Transverse colon (tissue), 4 donors: ENCODE results near the gene PIK3IP1. TPM values are rescaled to one million over a fixed set of nuclear protein-coding genes. Genes with fewer than 3 reads are reported as not detected.
A peak's percentile ranks its signal among the peaks of the same experiment; 100 is the strongest.

Experiments used
- DNase-seq: peaks from one replicate; pipeline ENCODE4 v3.0.0-alpha.2; 2019
- H3K27ac ChIP-seq, 4 donors: fragments of 200-600 bp; sonication (generic); 2 replicates each; pipeline ENCODE4 v1.5.1; 2016 to 2018; ENCODE audit warnings: inconsistent platforms in 4 of 4
- H3K27me3 ChIP-seq: fragments of 200-600 bp; sonication (generic); 2 replicates; pipeline ENCODE4 v1.5.1; 2017; ENCODE audit warnings: inconsistent platforms
- H3K36me3 ChIP-seq, 4 donors: fragments of 200-600 bp; sonication (generic); 2 replicates each; pipeline ENCODE4 v1.5.1; 2017 to 2019; ENCODE audit warnings: inconsistent platforms in 4 of 4
- H3K4me1 ChIP-seq, 4 donors: fragments of 200-600 bp; sonication (generic); 2 replicates each; pipeline ENCODE4 v1.5.1; 2017 to 2020; ENCODE audit warnings: inconsistent platforms in 4 of 4
- H3K4me3 ChIP-seq, 4 donors: fragments of 200-600 bp; sonication (generic); 1 replicate in 1 of 4; 2 replicates in 3 of 4; pipeline versions ENCODE4 v1.5.1 to v1.6.1; 2017 to 2019; ENCODE audit warnings: inconsistent platforms in 4 of 4
- H3K9me3 ChIP-seq, 2 donors: fragments of 200-600 bp; sonication (generic); 2 replicates each; pipeline ENCODE4 v1.5.1; 2017 to 2019; ENCODE audit warnings: inconsistent platforms in 2 of 2
- EP300 ChIP-seq: sonication (generic); formaldehyde crosslinking; IDR thresholded peaks from one replicate; pipeline ENCODE4 v1.6.1; 2017; ENCODE audit warnings: antibody characterized with exemption, low read depth
- POLR2A ChIP-seq: fragments of 450-650 bp; IDR thresholded peaks from one replicate; pipeline ENCODE4 v1.6.1; 2016; ENCODE audit warnings: antibody characterized with exemption, mild to moderate bottlenecking, moderate library complexity
- POLR2AphosphoS5 ChIP-seq, 3 donors: sonication (generic); formaldehyde crosslinking; IDR thresholded peaks; one replicate each; pipeline ENCODE4 v1.6.1; 2016; ENCODE audit warnings: antibody characterized with exemption in 3 of 3
- WGBS, 2 donors: methylation state at CpG; one replicate each; pipeline ENCODE4 v1.1.5; 2018; ENCODE audit warnings: low coverage in 1 of 2; 5-methylcytosine and 5-hydroxymethylcytosine counted together
- in situ Hi-C, 4 donors: fragments of 200-750 bp; cut with MboI; loops; one replicate each; pipeline versions ENCODE4 v1.15.0 to v1.15.1; 2017; ENCODE audit warnings: low sequenced_read_pairs in 3 of 4, low pct_ligation_motif_present in 1 of 4, low pct_unique_long_range_greater_than_20kb in 1 of 4
- intact Hi-C: fragments of 100-400 bp; cut with DNase I; formaldehyde crosslinking; loops from one replicate; pipeline ENCODE4 v1.15.1; 2023; ENCODE audit warnings: low total_unique reads
- total RNA-seq, 4 donors: library from RNA; depleted of rRNA; stranded (reverse); fragments of >200 nt; gene quantifications; one replicate each; pipeline ENCODE4 v1.1.0, GENCODE V29; 2016
- TF ChIP-seq, protein P1 (sequence below), 5 experiments: fragments of 200-600 bp in 3 of 5; fragments of 450-650 bp in 2 of 5; sonication (generic) in 3 of 5; IDR thresholded peaks; 1 replicate in 2 of 5; 2 replicates in 3 of 5; pipeline ENCODE4 v1.5.1; 2016 to 2017; ENCODE audit warnings: antibody characterized with exemption in 5 of 5, inconsistent platforms in 3 of 5, mild to moderate bottlenecking in 2 of 5, moderate library complexity in 1 of 5

Gene PIK3IP1
- total RNA-seq, 4 donors from 2014 or later = 11.6 to 46.7 (median 35.2) TPM

DNA sequence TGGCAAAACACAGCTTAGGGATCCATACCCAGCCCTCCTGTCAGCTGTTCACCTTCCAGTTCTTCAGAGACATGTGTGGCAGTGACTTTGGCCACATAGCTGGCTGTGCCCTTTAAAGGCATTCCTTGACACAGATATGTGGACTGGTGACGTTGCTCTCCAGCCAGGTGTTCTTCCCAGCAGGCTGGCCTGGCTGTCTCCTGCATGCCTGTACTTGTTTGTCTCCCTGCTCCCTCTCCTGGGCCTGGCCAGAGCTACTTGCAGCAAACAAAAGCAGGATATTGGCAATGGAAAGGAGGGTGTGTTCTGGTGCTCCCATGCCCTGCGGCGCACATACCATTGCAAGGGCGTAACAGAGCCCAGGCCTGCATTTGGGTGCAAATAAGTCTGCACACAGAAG lies 38.3 kb downstream of the PIK3IP1 start:
- 48% methylated on average over 4 of the region's 4 CpGs; no CpG with 5 or more reads in 1 of the 2 donors for WGBS, 2 donors
- no peaks in the 10 kb centered on the region for H3K27me3 ChIP-seq
- TF ChIP-seq EP300 (no peak), POLR2A (no peak), POLR2AphosphoS5 (IDR thresholded peaks at IDR 0.05) (peak in 2 of 3 donors; percentile 15 to 22)
- TF ChIP-seq, protein P1, sequence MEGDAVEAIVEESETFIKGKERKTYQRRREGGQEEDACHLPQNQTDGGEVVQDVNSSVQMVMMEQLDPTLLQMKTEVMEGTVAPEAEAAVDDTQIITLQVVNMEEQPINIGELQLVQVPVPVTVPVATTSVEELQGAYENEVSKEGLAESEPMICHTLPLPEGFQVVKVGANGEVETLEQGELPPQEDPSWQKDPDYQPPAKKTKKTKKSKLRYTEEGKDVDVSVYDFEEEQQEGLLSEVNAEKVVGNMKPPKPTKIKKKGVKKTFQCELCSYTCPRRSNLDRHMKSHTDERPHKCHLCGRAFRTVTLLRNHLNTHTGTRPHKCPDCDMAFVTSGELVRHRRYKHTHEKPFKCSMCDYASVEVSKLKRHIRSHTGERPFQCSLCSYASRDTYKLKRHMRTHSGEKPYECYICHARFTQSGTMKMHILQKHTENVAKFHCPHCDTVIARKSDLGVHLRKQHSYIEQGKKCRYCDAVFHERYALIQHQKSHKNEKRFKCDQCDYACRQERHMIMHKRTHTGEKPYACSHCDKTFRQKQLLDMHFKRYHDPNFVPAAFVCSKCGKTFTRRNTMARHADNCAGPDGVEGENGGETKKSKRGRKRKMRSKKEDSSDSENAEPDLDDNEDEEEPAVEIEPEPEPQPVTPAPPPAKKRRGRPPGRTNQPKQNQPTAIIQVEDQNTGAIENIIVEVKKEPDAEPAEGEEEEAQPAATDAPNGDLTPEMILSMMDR (IDR thresholded peaks at IDR 0.05) = peak in 3 of 5 experiments; percentile 12 to 41 (median 17)

DNA sequence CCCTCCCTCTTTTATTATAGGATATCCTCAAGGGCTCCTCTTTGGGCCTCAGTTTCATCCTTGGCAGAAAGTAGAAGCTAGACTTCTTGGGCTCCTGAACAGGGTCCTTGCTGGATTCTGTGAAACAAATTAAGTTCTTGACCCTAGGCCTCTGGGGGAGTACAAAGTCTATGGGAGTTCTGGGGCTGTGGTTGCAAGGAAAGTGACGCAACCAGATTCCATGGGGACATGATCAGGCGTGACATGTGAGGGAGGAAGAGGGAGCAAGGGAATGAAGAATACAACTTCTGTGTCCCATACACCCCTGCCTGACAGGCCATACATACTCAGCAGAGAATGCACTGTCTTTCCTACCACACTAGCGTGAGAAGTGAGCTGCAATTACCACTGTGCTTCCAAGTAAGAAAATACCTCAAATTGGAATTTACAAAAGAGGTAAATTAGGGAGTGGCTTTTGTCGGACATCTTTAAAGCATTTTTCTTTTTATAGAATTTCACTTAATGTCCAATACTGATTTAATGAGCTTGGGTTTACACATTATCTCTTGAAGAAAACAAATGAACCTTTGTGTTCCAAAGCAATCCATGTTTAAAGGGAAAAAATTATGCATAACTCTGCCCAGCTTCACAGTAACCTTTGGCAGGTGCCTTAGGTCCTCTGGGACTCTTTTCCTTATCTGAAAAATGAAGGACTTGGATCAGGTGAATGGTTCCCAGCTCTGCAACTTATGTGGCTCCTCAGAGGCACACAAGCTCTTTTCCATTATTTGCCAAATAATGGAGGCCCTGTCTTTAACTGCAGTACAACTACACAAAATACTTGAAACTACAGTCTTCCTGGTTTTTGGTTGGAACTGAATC lies 41.3 kb downstream of the PIK3IP1 start:
- Histone ChIP-seq H3K4me3 (no peak overlapping the region), H3K27me3 (no peaks in the 10 kb centered on the region), H3K36me3 (no peaks in the 10 kb centered on the region), H3K4me1 (peaks cover 3 to 74% (median 51%) of the 10 kb centered on the region in 4 donors), H3K9me3 (no peaks in the 10 kb centered on the region), H3K27ac (peak overlapping the region in 3 of 4 donors; percentile 5 to 19 (median 17))
- DNase-seq = no peak
- 56 to 77% methylated on average over 4 of the region's 4 CpGs for WGBS, 2 donors
- TF ChIP-seq EP300 (no peak), POLR2AphosphoS5 (IDR thresholded peaks at IDR 0.05) (no peak), POLR2A (no peak)
- TF ChIP-seq, protein P1 (IDR thresholded peaks at IDR 0.05) = no peak
- intact Hi-C loops (no loop called here), in situ Hi-C loops (loop anchor here in 1 of 4 donors (10.0 kb wide), 1 partner anchor 46 kb away; no protein-coding TSS in a partner anchor)

More for the DNA sequence above, 38.3 kb downstream of the PIK3IP1 start:
- peak; percentile 73 for DNase-seq
- Histone ChIP-seq H3K9me3 (no peaks in the 10 kb centered on the region), H3K4me1 (peaks cover 0 to 52% (median 35%) of the 10 kb centered on the region in 4 donors), H3K36me3 (peaks cover 0 to 8% (median 1%) of the 10 kb centered on the region in 4 donors), H3K27ac (peak overlapping the region; percentile 42 to 52 (median 52)), H3K4me3 (no peak overlapping the region)
- in situ Hi-C loops = loop anchor here in 1 of 4 donors (10.0 kb wide), 1 partner anchor 49 kb away; no protein-coding TSS in a partner anchor
- intact Hi-C loops = no loop called here

DNA sequence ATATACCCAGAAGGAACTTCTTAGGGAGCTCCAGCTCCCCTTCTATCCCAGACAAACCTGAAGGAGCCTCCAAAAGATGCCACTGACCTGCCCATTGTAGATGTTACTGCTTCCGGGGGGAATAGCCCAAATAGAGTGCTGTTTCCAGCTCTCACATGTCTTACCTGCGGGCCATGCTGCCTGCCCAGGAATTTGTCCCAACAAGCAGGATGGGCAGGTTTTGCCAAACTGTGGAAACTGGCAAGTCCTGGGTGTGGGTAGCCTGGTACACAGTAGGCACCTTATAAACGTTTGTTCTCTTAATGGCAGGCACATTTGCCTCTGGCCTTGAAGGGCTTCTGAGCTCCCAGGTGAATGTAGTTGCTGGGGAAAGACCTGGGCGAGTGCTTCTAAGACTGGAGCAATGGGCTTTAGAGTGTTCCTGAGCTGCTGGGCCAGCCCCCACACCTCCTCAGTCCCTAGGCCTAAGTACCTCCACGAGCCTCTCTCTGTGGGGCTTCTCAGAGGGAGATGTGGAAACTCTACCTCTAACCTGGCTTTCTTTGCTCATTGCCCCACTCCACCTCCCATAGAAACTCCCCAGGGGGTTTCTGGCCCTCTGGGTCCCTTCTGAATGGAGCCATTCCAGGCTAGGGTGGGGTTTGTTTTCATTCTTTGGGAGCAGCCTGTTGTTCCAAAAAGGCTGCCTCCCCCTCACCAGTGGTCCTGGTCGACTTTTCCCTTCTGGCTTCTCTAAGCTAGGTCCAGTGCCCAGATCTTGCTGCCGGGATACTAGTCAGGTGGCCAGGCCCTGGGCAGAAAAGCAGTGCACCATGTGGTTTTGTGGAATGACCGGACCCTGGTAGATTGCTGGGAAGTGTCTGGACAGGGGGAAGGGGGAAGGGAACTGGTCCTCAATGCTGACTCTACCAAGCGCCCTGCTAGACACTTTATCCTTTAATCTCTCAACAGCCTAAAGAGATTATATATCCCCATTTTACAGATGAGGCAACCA lies 43.0 kb downstream of the PIK3IP1 start:
- Histone ChIP-seq H3K36me3 (no peaks in the 10 kb centered on the region), H3K9me3 (no peaks in the 10 kb centered on the region), H3K4me1 (peaks cover 3 to 77% (median 53%) of the 10 kb centered on the region in 4 donors), H3K27ac (peak overlapping the region in 3 of 4 donors; percentile 11 to 39 (median 15)), H3K4me3 (peak overlapping the region in 1 of 4 donors; percentile 26), H3K27me3 (no peaks in the 10 kb centered on the region)
- WGBS, 2 donors = 40 to 74% methylated on average over 1 to 9 of the region's 9 CpGs
- intact Hi-C loops (no loop called here), in situ Hi-C loops (no loop called here)
- DNase-seq = no peak
- TF ChIP-seq EP300 (no peak), POLR2AphosphoS5 (IDR thresholded peaks at IDR 0.05) (no peak), POLR2A (no peak)

DNA sequence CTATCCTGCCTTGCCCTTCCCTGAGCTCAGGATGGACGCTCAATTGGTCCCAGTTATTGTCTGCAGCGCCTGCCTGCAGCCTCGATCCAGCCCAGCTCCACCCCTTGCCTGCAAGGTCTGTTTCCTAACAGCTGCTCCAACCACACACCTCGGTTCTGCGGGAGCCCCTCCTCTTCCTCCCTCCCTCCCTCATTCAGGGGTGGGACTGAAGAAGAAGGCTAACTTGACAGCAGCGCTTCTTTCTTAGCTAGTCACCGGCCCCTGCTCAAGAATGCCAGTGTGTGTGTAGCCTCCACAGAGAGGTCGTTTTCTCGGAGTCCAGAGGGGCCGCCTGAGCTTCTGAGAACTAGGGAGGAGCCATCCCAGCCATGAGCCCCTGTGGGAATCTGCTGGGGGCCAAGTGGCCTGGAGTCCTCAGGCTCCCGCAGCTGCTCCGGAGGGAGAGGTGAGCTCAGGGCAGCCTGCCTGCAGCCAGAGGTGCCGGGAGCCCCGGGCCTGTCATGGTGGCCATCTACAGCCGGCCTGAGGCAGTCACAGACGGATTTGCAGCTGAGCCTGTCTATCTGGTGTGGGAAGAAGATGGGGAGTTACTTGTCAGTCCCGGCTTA lies 44.0 kb downstream of the PIK3IP1 start:
- in situ Hi-C loops = no loop called here
- Histone ChIP-seq H3K4me3 (peak overlapping the region in 3 of 4 donors; percentile 26 to 40 (median 27)), H3K36me3 (no peaks in the 10 kb centered on the region), H3K4me1 (peaks cover 3 to 74% (median 46%) of the 10 kb centered on the region in 4 donors), H3K27me3 (no peaks in the 10 kb centered on the region), H3K27ac (peak overlapping the region; percentile 2 to 51 (median 30)), H3K9me3 (no peaks in the 10 kb centered on the region)
- peak; percentile 52 for DNase-seq
- WGBS, 2 donors = 60% methylated on average over 16 of the region's 17 CpGs; no CpG with 5 or more reads in 1 of the 2 donors
- intact Hi-C loops = no loop called here
- TF ChIP-seq EP300 (no peak), POLR2AphosphoS5 (IDR thresholded peaks at IDR 0.05) (no peak), POLR2A (no peak)
- TF ChIP-seq, protein P1 (IDR thresholded peaks at IDR 0.05) = no peak
